Measurements from ENCODE around the gene MCTP1.

- TF ChIP-seq CTCF (IDR thresholded peaks at IDR 0.05; ENCODE audit: poor library complexity) (no peak), EZH2 (IDR thresholded peaks at IDR 0.05; ENCODE audit: borderline replicate concordance) (no peak), EZH2phosphoT487 (IDR thresholded peaks at IDR 0.05; ENCODE audit: low read depth, severe bottlenecking, unreplicated experiment) (no peak)
These were observed 11.4 kb upstream of the MCTP1 start for GRCh38 chr5:95296291-95296690.

Measured in hepatocyte (in vitro differentiated cells).